ENCODE results near the gene DCX.
A peak's percentile ranks its signal among the peaks of the same experiment; 100 is the strongest.

Gene DCX

GRCh38 chrX:111309083-111309482, 102.9 kb downstream of the DCX start:
- TF ChIP-seq GATA2 (IDR thresholded peaks at IDR 0.05; ENCODE audit: low read depth, low read length) (no peak), GATA3 (IDR thresholded peaks at IDR 0.05; ENCODE audit: low read depth, low read length) (no peak)

- TF ChIP-seq GATA2 (IDR thresholded peaks at IDR 0.05; ENCODE audit: low read depth, low read length) (no peak), GATA3 (IDR thresholded peaks at IDR 0.05; ENCODE audit: low read depth, low read length) (no peak)
Observed at GRCh38 chrX:111308039-111308438, 104.0 kb downstream of the DCX start.

GRCh38 chrX:111302284-111302683, 109.7 kb downstream of the DCX start:
- TF ChIP-seq GATA3 (IDR thresholded peaks at IDR 0.05; ENCODE audit: low read depth, low read length) = no peak
- no peak for TF ChIP-seq GATA2 (IDR thresholded peaks at IDR 0.05; ENCODE audit: low read depth, low read length)

- TF ChIP-seq GATA3 (IDR thresholded peaks at IDR 0.05; ENCODE audit: low read depth, low read length) = no peak
- no peak for TF ChIP-seq GATA2 (IDR thresholded peaks at IDR 0.05; ENCODE audit: low read depth, low read length)
Observed at GRCh38 chrX:111288841-111289240, 123.2 kb downstream of the DCX start.

GRCh38 chrX:111284631-111285293, 127.2 kb downstream of the DCX start:
- TF ChIP-seq GATA3 (IDR thresholded peaks at IDR 0.05; ENCODE audit: low read depth, low read length) (no peak), GATA2 (IDR thresholded peaks at IDR 0.05; ENCODE audit: low read depth, low read length) (no peak)

GRCh38 chrX:111283446-111283845, 128.5 kb downstream of the DCX start:
- TF ChIP-seq GATA3 (IDR thresholded peaks at IDR 0.05; ENCODE audit: low read depth, low read length) (no peak), GATA2 (IDR thresholded peaks at IDR 0.05; ENCODE audit: low read depth, low read length) (no peak)

- TF ChIP-seq GATA2 (IDR thresholded peaks at IDR 0.05; ENCODE audit: low read depth, low read length) = no peak
- TF ChIP-seq GATA3 (IDR thresholded peaks at IDR 0.05; ENCODE audit: low read depth, low read length) = no peak
Observed at GRCh38 chrX:111282991-111283390, 129.0 kb downstream of the DCX start.

GRCh38 chrX:111282139-111282538, 129.9 kb downstream of the DCX start:
- TF ChIP-seq GATA2 (IDR thresholded peaks at IDR 0.05; ENCODE audit: low read depth, low read length) (no peak), GATA3 (IDR thresholded peaks at IDR 0.05; ENCODE audit: low read depth, low read length) (no peak)

- TF ChIP-seq GATA2 (IDR thresholded peaks at IDR 0.05; ENCODE audit: low read depth, low read length) = no peak
- TF ChIP-seq GATA3 (IDR thresholded peaks at IDR 0.05; ENCODE audit: low read depth, low read length) = no peak
Observed at GRCh38 chrX:111270339-111270738, 141.7 kb downstream of the DCX start, which contains the start of gene CAPN6. TSS of gene CAPN6 (minus strand) at chrX:111270483. CDS start at chrX:111263936, 6,547 bp downstream.

GRCh38 chrX:111268506-111268905, 143.5 kb downstream of the DCX start:
- TF ChIP-seq GATA2 (IDR thresholded peaks at IDR 0.05; ENCODE audit: low read depth, low read length) (no peak), GATA3 (IDR thresholded peaks at IDR 0.05; ENCODE audit: low read depth, low read length) (no peak)

GRCh38 chrX:111265486-111265885, 146.5 kb downstream of the DCX start:
- TF ChIP-seq GATA3 (IDR thresholded peaks at IDR 0.05; ENCODE audit: low read depth, low read length) (no peak), GATA2 (IDR thresholded peaks at IDR 0.05; ENCODE audit: low read depth, low read length) (no peak)

GRCh38 chrX:111264385-111264784, 147.6 kb downstream of the DCX start:
- TF ChIP-seq GATA2 (IDR thresholded peaks at IDR 0.05; ENCODE audit: low read depth, low read length) (no peak), GATA3 (IDR thresholded peaks at IDR 0.05; ENCODE audit: low read depth, low read length) (peak; percentile 72; the same call in 1 of the 2 replicates)

GRCh38 chrX:111262086-111262485, 149.9 kb downstream of the DCX start:
- TF ChIP-seq GATA2 (IDR thresholded peaks at IDR 0.05; ENCODE audit: low read depth, low read length) = no peak
- TF ChIP-seq GATA3 (IDR thresholded peaks at IDR 0.05; ENCODE audit: low read depth, low read length) = no peak

GRCh38 chrX:111260451-111260850, 151.5 kb downstream of the DCX start:
- TF ChIP-seq GATA2 (IDR thresholded peaks at IDR 0.05; ENCODE audit: low read depth, low read length) (no peak), GATA3 (IDR thresholded peaks at IDR 0.05; ENCODE audit: low read depth, low read length) (no peak)

GRCh38 chrX:111259559-111259958, 152.4 kb downstream of the DCX start:
- TF ChIP-seq GATA3 (IDR thresholded peaks at IDR 0.05; ENCODE audit: low read depth, low read length) (no peak), GATA2 (IDR thresholded peaks at IDR 0.05; ENCODE audit: low read depth, low read length) (no peak)
